B cell (primary cell): ENCODE results near the gene FRYL.

Experiments used
- CTCF ChIP-seq: fragments of 200-600 bp; IDR thresholded peaks from one replicate; pipeline ENCODE4 v1.8.0; 2022; ENCODE audit warnings: antibody characterized with exemption, mild to moderate bottlenecking
- EZH2 ChIP-seq: IDR thresholded peaks from 2 replicates; pipeline ENCODE4 v1.6.1; 2012; ENCODE audit warnings: borderline replicate concordance, low read depth, mild to moderate bottlenecking, moderate library complexity, low read length; ENCODE audit not compliant: insufficient read depth, poor library complexity, severe bottlenecking

- TF ChIP-seq CTCF (no peak), EZH2 (no peak)
Observed at GRCh38 chr4:48620093-48620492, 160.0 kb downstream of the FRYL start.
